Uterine smooth muscle cell (primary cell): Measurements from ENCODE around the gene SMARCA4. TPM values are rescaled to one million over a fixed set of nuclear protein-coding genes. Genes with fewer than 3 reads are reported as not detected.

Experiments used
- total RNA-seq: library from RNA; depleted of rRNA; stranded (reverse); fragments of >200 nt; gene quantifications from 2 replicates; pipeline ENCODE4 v1.2.3, GENCODE V29; 2014

The SMARCA4 gene
- total RNA-seq: 74.0 and 96.8 TPM in 2 replicates

GRCh38 chr19:10960314-10961072, at the start of gene SMARCA4:
TSS of gene SMARCA4 (plus strand) at chr19:10961030. CDS start at chr19:10984152, 23,122 bp downstream.

GRCh38 chr19:10928563-10929401, 32.0 kb upstream of the SMARCA4 start, which contains the start of the genes TIMM29 and YIPF2:
TSS of gene TIMM29 (plus strand) at chr19:10928811. CDS start at chr19:10928823, 12 bp downstream.
TSS of gene YIPF2 (minus strand) at chr19:10928639. CDS start at chr19:10928410, 229 bp downstream.

GRCh38 chr19:11089254-11090013, 128.6 kb downstream of the SMARCA4 start, which contains the start of gene LDLR:
TSS of gene LDLR (plus strand) at chr19:11089463. CDS start at chr19:11089549, 86 bp downstream.

Other genes with a start within 250 kb of the SMARCA4 start
- 92.7 and 108 TPM in 2 replicates for gene DNM2, start 243.0 kb upstream of the SMARCA4 start, total RNA-seq
- 52.7 and 57.5 TPM in 2 replicates for gene TMED1, start 124.8 kb upstream of the SMARCA4 start, total RNA-seq
- 0.25 TPM in 1 of 2 replicates, not detected in the other for gene C19orf38, start 112.6 kb upstream of the SMARCA4 start, total RNA-seq
- 28.6 and 33.5 TPM in 2 replicates for gene CARM1, start 89.5 kb upstream of the SMARCA4 start, total RNA-seq
- gene YIPF2, start 32.4 kb upstream of the SMARCA4 start, total RNA-seq: 98.9 and 144 TPM in 2 replicates
- 41.1 and 42.7 TPM in 2 replicates for gene TIMM29, start 32.2 kb upstream of the SMARCA4 start, total RNA-seq
- 295 and 333 TPM in 2 replicates for gene LDLR, start 128.4 kb downstream of the SMARCA4 start, total RNA-seq
- gene SPC24, start 194.8 kb downstream of the SMARCA4 start, total RNA-seq: 50.2 and 237 TPM in 2 replicates
- 403 and 554 TPM in 2 replicates for gene KANK2, start 236.5 kb downstream of the SMARCA4 start, total RNA-seq